HG03442 (cell line): ENCODE results near the gene CAPN8.

Source experiments
- ATAC-seq: cut with Tn5 transposase; IDR thresholded peaks from one replicate; pipeline ENCODE4 v1.9.1; 2021; ENCODE audit warnings: mild to moderate bottlenecking, moderate library complexity; ENCODE audit not compliant: unreplicated experiment

CAPN8 gene

DNA sequence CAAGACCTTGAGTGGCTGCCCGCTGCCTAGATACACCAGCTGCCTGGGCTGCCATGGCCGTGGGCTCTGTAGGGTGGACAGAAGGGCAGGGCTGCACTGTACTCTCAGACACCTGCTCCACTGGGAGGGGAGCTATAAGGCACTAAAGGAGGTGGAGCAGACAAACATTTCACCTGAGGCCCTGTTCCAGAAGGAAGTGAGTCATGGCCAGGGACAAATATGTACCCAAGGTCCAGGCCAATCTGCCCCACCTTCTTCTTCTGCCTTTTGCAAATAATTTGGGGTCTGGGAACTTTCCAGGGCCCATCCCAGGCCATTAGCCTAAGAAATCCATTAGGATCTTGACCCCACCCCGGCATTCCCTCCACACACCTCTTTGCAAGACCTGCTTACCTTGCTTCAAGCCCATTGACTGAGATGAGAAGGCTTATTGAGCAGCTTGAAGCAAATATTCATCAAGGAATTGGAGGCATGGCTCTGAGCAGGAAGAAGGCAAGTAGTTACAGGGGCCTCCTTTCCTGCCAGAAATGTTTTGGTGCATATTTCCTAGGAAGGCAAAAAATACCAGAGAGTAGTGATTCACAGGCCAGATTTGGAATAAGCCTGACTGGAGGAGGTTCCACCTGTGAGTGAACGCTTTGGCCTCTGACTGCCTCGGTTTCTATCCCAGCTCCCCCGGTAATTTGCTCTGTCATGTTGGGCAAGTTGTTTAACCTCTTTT, at the start of gene CAPN8:
Gene CAPN8, minus strand, starts transcription at position 110 of the 721 bp plus-strand sequence. Its CDS starts 55 bp downstream, at position 55.
- no peak for ATAC-seq

DNA sequence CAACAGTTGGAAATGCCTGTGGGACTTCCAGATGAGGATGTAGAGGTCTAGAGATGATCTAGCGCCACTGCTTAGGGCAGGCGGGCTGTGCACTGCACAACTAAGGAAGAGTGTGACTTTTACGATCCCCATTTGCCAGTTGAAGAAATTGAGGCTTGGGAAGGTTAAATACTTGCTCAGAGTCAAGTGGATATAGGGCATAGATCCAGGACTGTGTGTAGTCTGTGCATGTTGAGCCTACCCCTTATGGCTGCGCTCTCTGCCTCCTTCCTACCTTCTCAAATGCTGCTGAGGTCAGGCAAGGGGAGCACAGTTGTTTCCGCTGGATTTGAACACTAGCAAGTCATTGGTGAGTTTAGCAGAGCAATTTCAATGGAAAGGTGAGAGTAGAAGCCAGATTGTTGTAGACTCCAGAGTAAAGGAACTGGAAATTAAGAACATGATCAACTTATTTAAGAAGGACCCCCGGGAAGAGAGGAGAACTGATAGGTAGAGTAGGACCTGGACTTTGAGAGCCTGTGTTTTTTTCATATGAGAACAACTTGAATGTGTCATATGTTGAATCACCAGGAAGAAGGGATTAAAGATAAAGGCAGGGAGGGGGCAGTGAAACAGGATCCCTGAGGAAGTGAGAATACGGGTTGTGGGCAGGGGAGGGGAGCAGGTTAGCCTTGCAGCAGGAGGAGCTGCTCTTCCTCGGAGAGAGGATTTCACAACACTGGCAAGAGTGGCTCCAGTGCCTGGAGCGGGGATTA, 49.5 kb upstream of the CAPN8 start:
- ATAC-seq, result no peak

DNA sequence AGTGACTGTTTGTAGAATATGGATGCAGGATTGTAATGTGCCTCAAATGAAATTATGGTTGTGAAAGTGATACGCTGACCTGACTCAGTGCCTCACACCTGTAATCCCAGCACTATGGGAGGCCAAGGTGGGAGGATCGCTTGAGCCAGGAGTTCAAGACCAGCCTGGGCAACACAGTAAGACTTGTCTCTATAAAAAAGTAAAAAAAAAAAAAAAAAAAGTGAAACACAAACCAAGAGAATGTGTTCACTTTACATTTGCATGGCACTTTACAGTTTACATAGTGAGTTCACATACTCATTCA, 48.9 kb upstream of the CAPN8 start:
- no peak for ATAC-seq

DNA sequence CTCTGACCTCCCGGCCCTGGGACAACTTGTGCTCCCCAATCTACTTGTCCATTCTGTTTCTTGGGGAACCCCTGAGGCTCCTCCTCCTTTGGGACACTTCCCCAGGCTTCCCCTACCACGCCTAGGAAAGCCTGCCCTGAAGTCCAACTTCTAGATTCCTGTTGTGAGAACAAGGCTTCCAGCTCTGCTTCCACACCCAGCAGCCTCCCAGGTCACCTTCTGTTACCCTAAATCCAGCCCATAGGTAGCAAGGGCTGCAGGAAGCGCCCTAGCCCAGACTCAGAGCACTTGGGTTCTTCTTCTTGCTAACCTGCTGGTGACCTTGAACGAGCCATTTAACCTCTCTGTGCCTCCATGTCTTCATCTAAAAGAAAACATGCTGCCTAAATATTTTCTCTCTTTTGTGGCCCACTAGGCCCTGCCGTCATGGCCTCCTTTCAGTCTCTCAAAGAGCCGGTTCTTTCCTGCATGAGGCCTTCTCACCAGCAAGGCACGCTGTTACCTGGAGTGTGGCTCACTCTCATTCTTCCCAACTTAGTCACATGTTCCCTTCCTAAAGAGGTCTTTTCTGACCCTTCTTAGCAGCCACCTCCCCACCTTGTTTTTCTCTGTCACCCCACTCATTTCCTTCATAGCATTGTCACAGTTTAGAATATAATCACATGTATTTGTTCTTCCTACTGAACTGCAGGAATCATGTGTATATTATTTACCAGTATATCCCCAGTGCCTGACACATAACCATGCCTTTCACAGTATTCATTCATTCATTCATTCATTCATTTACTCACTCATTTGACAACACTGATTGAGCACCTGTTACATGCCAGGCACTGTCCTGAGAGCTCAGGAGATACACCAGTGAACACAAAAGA, 48.3 kb upstream of the CAPN8 start:
- ATAC-seq, result no peak

DNA sequence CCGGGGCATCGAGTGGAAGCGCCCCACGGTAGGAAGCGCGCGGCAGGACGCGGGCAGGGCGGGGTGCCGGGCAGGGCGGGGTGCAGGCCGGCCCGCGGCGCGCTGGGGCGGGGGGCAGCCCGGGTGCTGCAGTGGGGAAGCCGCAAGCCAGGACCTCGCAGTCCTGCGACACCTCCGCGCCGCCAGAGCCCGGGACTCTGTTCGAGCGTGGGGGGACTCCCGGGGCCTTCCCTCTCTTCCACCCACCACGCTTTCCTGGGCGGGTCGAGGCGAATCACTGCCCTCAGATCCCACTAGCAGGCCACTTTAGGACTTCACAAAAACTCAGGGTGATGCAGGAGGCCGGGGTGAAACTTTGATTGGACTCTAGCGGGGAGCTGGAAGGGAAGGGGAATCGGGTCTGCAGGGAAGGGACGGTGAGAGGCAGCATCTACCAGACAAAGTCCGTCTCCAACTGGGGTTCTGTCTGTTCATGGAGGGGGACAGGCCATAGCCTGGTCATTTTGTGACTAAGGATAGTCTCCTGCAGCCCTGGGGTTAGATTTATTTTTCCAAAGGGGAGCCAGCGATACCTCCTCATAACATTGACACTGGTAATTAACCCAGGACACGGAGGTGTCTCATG, 47.5 kb upstream of the CAPN8 start:
- ATAC-seq, result peak; percentile 26

DNA sequence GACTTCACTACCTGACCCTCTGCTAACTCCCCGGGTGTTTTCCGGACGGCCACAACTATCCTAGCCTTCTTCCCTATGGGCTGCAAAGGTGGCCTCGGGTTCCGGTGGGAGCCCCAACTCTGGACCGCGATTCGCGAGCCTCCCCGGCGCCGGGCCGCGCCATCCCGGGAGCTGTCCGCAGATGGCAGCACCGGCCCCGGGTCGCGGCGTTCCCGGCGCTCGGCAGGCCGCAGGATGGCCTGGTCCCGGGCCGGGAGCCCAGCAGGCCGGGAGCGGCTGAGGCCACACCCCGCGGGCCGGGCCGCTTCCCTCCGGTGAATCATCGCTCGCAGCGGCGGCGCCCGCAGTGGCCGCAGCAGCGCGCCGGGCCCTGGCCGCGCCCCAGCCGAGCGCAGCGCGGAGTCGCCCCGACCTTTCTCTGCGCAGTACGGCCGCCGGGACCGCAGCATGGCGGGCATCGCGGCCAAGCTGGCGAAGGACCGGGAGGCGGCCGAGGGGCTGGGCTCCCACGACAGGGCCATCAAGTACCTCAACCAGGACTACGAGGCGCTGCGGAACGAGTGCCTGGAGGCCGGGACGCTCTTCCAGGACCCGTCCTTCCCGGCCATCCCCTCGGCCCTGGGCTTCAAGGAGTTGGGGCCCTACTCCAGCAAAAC, 46.8 kb upstream of the CAPN8 start, which contains the start of gene CAPN2:
Gene CAPN2, plus strand, starts transcription at position 346 of the 656 bp plus-strand sequence. Its CDS starts 102 bp downstream, at position 448.
- ATAC-seq, result peak; percentile 56

DNA sequence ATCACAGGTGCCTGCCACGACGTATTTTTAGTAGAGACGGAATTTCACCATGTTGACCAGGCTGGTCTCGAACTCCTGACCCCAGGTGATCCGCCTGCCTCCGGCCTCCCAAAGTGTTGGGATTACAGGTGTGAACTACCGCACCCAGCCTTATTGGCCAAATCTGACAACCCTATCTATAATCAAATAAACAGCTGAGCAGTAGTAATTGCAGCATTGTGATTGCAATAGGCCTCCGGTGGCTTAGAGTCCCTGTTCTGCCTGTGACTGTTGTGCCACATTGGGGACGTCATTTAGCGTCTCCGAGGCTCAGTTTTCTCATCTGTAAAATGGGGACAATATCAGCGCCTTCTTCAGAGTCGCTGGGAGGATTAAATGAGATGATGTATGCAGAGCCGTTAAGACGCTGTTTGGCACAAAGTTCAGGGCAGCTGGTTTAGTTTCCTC, 46.3 kb upstream of the CAPN8 start:
- no peak for ATAC-seq

DNA sequence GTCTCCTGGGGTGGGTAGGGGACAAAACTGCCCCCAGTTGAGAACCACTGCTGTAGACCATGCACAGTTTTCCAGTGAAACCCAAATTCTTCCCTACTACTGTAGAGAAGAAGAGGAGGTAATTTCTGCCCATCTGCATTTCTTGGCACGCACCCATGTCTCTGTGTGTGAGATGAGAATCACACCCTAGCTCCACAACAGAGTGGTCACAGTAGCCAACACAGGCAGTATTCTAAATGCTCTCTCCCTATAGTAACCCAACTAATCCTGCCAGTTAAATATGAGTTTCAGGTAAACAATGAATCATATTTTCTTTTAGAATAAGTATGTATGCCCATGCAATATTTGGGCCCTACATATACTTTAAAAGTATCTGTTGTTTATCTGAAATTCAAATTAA, 45.7 kb upstream of the CAPN8 start:
- ATAC-seq, result no peak

DNA sequence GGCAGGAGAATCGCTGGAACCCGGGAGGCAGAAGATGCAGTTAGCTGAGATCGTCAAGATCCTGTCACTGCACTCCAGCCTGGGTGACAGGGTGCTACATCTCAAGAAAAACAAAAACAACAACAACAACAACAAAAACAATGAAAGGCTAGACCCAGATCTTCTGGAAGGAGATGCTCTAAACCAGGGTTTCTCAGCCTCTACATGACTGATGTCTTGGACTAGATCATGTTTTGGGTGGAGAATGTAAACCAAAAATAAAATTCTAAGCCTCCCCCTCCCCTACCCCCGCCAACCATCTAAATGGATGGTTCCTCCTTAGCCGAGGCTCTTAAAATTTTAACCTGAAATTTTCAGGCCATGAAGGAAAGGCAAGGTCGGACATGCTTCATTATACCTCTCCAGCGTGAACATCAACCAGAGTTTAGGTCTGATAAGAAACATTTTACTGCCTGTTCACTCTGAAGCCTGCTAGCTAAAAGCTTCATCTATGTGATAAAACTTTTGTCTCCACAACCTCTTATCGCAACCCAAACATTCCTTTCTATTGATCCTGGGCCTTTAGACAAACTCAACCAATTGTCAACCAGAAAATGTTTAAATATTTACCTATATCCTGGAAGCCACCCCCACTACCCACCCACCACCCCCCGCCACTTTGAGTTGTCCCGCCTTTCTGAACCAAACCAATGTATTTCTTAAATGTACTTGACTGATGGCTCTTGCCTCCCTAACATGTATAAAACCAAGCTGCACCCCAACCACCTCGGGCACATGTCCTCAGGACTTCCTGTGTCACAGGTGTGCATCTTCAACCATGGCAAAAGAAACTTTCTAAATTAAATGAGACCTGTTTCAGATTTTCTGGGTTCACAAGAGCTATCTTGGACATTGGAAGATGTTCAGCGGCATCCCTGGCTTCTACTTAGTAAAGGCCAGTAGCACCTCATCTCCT, 45.0 kb upstream of the CAPN8 start:
- no peak for ATAC-seq

DNA sequence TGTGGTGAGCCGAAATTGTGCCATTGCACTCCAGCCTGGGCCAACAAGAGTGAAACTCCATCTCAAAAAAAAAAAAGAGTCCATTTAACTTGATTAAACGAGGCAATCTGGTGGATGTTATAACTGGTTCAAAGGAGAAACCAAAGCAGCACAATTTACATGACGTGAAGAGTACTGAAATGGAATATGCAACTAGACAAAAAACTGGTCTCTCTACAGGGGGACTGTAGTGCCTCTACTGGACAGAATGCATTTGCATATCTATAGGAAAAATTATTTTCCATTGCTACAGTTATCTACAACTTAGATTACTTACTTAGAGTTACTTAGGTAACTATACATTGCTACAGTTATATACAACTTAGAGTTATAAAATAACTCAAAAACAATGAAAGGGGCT, 44.1 kb upstream of the CAPN8 start:
- ATAC-seq, result no peak

DNA sequence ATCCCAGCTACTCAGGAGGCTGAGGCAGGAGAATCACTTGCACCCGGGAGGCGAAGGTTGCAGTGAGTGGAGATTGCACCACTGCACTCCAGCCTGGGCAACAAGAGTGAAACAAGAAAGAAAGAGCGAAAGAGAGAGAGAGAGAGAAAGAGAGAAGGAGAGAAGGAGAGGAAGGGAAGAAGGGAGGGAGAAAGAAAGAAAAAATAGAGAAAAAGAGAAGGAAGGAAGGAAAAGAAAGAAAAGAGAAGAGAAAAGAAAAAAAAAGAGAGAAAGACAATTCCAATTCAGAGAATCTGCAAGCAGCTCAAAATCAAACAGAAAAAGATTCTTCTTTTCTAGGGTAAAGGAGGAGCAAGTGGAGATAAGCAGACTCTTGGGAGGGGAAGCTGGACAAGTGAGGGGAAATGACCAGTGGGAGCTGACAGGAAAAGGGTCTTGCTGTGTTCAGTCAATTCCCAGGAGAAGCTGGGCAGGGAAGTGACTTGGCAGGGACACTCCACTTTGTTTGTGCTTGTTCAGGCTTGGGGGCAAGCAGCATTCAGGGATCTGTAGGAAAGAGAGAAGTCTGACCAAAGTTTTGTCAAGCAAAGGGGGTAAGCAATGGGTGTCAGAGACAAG, 43.3 kb upstream of the CAPN8 start:
- ATAC-seq, result no peak

DNA sequence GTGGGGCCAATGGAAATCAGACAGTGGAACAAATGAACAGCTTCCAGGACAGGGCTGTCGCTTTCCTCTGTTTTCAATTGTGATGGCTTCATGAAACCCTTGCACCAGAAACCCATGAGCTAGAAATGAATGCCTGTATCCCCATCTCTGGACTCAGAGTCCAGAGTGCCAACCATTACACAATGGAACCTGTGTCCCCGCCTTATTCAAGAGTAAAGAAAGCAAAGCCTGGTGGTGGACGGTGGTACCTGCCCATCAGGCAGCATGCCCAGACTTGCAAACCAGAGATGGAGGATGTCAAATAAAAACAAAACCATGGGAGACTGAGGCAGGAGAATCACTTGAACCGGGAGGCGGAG, 42.5 kb upstream of the CAPN8 start:
- no peak for ATAC-seq

DNA sequence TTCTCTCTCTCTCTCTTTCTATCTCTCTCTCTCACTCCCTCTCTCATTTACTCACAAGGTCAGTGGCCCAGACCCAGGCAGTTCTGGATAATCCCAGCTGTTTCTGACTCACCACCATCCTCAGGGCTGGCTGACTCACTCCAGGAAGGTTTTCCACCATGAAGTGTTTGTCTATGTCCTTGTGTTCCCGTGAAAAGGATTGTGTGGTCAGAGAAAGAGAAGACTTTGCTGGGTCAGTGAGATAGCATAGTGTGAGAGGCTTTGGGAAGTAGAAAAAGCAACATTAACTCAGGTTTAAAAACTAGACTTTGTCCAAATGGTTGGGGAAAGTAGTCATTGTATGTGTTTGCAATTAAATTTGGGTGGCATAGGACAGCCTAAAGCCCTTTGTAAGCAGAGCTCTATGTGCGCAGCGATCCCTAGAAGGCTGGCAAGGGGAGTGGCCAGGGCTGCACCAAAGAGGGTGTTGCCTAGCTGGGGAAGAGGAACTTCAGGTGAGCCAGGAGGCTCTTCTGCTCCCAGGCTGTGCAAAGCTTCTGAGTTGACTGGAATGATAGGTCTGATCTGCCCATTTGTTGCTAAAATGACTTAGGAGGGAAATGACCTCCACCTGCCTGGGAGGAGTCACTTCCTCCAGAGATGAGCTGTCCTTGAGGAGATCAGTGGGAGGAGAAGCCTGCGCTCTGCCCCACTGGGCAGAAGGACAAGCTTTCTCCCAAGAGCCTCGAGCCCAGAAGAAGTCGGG, 41.9 kb upstream of the CAPN8 start:
- ATAC-seq, result no peak

DNA sequence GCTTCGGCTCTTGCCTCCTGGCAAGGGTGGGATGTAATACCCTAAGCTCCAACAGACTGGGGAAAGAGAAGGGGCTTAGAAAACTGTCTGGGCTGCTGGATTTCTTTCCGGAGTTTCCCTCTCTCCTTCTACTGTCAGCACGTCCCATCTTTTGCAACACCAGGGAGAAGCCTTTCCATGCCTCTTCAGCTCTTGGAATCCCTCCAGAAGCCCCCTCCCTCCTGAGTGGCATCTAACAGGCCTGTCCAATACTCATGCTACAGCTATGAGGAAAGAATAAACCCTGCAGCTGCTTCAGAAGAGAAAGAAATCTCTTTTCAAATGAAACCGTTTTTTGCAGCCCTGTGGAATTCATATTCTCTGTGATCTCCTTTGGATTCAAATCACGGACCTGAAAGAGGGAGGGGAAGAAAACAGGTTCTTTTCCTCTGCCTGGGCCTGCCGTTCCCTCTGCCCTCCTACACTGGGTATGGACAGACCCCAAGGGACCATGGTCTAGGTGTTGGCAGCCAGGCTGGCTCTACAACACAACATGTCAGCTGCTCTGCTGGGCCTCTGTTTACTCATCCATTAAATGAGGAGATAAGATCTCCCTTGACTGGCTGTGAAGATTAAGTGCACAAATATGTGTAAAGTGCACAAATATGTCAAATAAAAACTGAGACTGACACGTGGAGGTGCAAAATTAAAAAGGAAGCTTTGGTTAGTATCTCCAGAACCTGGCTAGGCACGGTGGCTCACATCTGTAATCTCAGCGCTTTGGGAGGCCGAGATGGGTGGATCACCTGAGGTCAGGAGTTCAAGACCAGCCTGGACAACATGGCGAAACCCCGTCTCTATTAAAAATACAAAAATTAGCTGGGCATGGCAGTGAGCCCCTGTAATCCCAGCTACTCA, 40.8 kb upstream of the CAPN8 start:
- ATAC-seq, result no peak

DNA sequence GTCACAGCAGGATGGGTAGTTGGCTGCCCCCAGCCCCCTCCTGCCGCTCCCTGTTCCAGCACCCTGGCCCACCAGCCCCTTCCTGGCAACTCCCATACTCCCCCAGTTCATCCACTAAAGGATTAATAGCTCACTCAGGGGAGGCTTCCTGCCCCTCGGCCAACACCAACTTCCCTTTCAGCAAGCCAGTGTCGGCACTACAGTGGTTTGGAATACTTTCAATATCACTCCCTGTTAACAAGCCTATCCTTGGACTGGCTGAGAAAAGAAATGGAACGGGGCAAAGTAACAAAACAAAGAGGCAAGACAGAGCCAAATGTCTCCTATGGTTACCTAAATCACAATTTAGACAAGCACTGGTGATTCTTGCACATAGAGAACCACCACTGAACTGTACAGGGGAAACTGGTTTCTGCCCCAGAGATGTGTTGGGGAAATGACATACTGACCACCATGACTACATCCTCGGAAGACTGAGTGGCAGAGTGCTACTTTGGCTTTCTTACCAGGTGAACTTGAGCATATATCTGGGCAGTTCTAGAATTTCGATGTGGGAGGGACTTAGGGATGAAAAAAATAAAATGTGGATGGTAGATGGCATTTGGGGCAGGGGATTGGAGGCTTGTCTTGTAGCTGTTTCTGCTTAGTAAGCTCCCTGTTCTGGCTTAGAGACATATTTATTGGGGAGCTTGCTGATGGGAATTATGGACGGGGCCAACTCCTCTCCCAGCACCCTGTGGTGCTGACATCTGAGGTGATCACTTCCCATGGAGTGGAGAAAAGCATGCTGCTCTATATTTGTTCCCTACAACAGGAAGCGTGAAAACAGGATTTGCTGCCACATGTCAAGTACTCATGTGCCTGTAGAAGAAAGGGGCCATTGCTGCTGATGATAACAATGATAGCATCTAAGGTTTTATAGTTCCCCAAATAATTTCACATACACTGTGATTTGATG, 39.7 kb upstream of the CAPN8 start:
- ATAC-seq, result no peak

DNA sequence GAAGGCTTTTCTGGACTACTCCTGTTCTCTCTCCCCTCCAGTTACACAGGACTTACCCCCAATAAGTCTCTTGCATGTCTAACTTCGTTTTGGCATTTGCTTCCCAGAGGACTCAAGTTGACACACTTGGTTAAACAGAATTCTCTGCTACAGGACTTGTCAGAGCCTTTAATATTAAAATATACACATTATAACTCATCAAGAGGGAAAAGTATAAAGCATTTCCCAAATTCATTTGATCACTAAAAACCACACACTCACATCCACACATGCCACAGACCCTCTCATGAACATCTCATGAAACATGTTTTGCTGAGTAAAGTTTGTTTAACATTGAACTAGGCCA, 38.1 kb upstream of the CAPN8 start:
- no peak for ATAC-seq
